ENCODE results near the gene ALG12. TPM values are rescaled to one million over a fixed set of nuclear protein-coding genes. Genes with fewer than 3 reads are reported as not detected.

Gene ALG12
- polyA plus RNA-seq, 1 of the 3 experiments (the other 2 are of a cell fraction), result 9.9 TPM

GRCh38 chr22:49963647-49964026 is 45.4 kb upstream of the ALG12 start:
- Histone ChIP-seq H3K4me1 (ENCODE audit: control insufficient read depth in 1 of 2, insufficient read depth in 2 of 2, low read depth in 1 of 2, low read length in 1 of 2) (peaks cover 20 to 43% of the 10 kb centered on the region in 2 experiments; a peak in 2 of 4 replicates), H3K27ac (ENCODE audit: low read depth in 2 of 2, low read length in 1 of 2) (no peak overlapping the region), H3K9me2 (no peaks in the 10 kb centered on the region), H3K36me3 (replicated peaks in 1 of 2; ENCODE audit: control insufficient read depth in 1 of 2, insufficient read depth in 2 of 2, low read length in 1 of 2) (peaks cover 5 to 16% of the 10 kb centered on the region in 2 experiments), H3K9ac (no peak overlapping the region), H3K79me2 (ENCODE audit: insufficient read depth) (peaks cover 31% of the 10 kb centered on the region), H3F3A (replicated peaks; ENCODE audit: insufficient read depth) (no peaks in the 10 kb centered on the region), H3K4me2 (peak overlapping the region; percentile 98; the same call in 1 of the 2 replicates), H3K4me3 (ENCODE audit: low read depth in 2 of 2, low read length in 1 of 2) (no peak overlapping the region), H2AFZ (ENCODE audit: low read depth) (no peak overlapping the region), H4K20me1 (ENCODE audit: insufficient read depth) (peaks cover 7% of the 10 kb centered on the region), H3K9me3 (no peaks in the 10 kb centered on the region), H3K27me3 (ENCODE audit: insufficient read depth) (no peaks in the 10 kb centered on the region)
- TF ChIP-seq CHD2 (IDR thresholded peaks at IDR 0.05; ENCODE audit: low read length, partially characterized antibody), result no peak
- TF ChIP-seq CTCF (IDR thresholded peaks at IDR 0.05), result no peak
- TF ChIP-seq ELF1 (IDR thresholded peaks at IDR 0.05), result no peak
- no peak for TF ChIP-seq RAD21 (IDR thresholded peaks at IDR 0.05; ENCODE audit: low read length)
- no peak for TF ChIP-seq SIN3A (IDR thresholded peaks at IDR 0.05; ENCODE audit: borderline replicate concordance, low read depth, low read length)
- TF ChIP-seq FOXJ3 (CRISPR knock-in tag; IDR thresholded peaks at IDR 0.05), result no peak
- no peak for TF ChIP-seq ZBTB33 (IDR thresholded peaks at IDR 0.05; ENCODE audit: borderline replicate concordance, low read depth)
- TF ChIP-seq EZH2phosphoT487 (IDR thresholded peaks at IDR 0.05; ENCODE audit: borderline replicate concordance, low read depth), result no peak
- no peak for TF ChIP-seq GATA2 (CRISPR knock-in tag; IDR thresholded peaks at IDR 0.05)
- no peak for TF ChIP-seq MXI1 (IDR thresholded peaks at IDR 0.05; ENCODE audit: low read depth, low read length)
- TF ChIP-seq FOSL2 (IDR thresholded peaks at IDR 0.05; ENCODE audit: borderline replicate concordance, low read depth), result no peak
- no peak for TF ChIP-seq IRF3 (IDR thresholded peaks at IDR 0.05; ENCODE audit: low read depth, low read length)
- no peak for TF ChIP-seq TAF1 (IDR thresholded peaks at IDR 0.05; ENCODE audit: borderline replicate concordance, low read depth, low read length)
- no peak for TF ChIP-seq NFIC (IDR thresholded peaks at IDR 0.05; ENCODE audit: borderline replicate concordance)
- WGBS (ENCODE audit: low lambda C conversion rate), result 97% methylated on average over 5 of the region's 6 CpGs
- POLR2A ChIA-PET, result no interaction called here
- peak; percentile 10 for DNase-seq
- CTCF ChIA-PET, result interaction anchor here (1.9 kb wide), 1 partner anchor 67 kb away, joined by 11 read pairs; no protein-coding TSS in a partner anchor
